PC-3 (cell line): Measurements from ENCODE around the gene NOP10. TPM values are rescaled to one million over a fixed set of nuclear protein-coding genes. Genes with fewer than 3 reads are reported as not detected.
"Not testable (repeated sequence)": the region's sequence is repeated elsewhere in the genome, so short reads cannot be mapped to it uniquely, and the experiment has no call there.

Experiments
- ATAC-seq: fragments of 200-7000 bp; cut with Tn5 transposase; 2 replicates; pipeline ENCODE4 v1.9.1; 2020; ENCODE audit warnings: mild to moderate bottlenecking, moderate library complexity
- BruUV-seq: library from RNA; stranded (reverse); fragments of 400-500 nt; replicated peaks from 2 replicates; lab custom pipeline; 2021; lab: Mats Ljungman, UMichigan
- CTCF ChIA-PET: fragments of 300-600 bp; sonication (Branson Sonifier 250); formaldehyde crosslinking; loops from one replicate; lab custom pipeline; 2022; ENCODE audit warnings: antibody characterized with exemption; lab: Charles Lee
- POLR2A ChIA-PET: fragments of 300-600 bp; sonication (Branson Sonifier 250); formaldehyde crosslinking; loops from one replicate; lab custom pipeline; 2022; ENCODE audit warnings: antibody characterized with exemption; ENCODE audit not compliant: unreplicated experiment; lab: Charles Lee
- DNase-seq: peaks from one replicate; pipeline ENCODE4 v3.0.0-alpha.2; 2015
- H2AFZ ChIP-seq: fragments of 300-600 bp; sonication (generic); 2 replicates; pipeline ENCODE4 v1.6.0; 2016; ENCODE audit warnings: antibody characterized with exemption, low read length
- H3F3A ChIP-seq: fragments of 300-600 bp; sonication (generic); one replicate; pipeline ENCODE4 v1.6.0; 2017; ENCODE audit warnings: antibody characterized with exemption, low read length, control low read depth, mild to moderate bottlenecking; ENCODE audit not compliant: unreplicated experiment
- H3K27ac ChIP-seq: fragments of 300-600 bp; sonication (generic); 2 replicates; pipeline ENCODE4 v1.5.1; 2016; ENCODE audit warnings: mild to moderate bottlenecking, low read length
- H3K27me3 ChIP-seq: fragments of 300-600 bp; sonication (generic); 2 replicates; pipeline ENCODE4 v1.6.1; 2016; ENCODE audit warnings: low read length, mixed read lengths
- H3K36me3 ChIP-seq: fragments of 300-600 bp; sonication (generic); 2 replicates; pipeline ENCODE4 v1.6.1; 2016; ENCODE audit warnings: low read depth, mixed run types, low read length, mixed read lengths
- H3K4me1 ChIP-seq: fragments of 300-600 bp; sonication (generic); 2 replicates; pipeline ENCODE4 v1.5.1; 2016; ENCODE audit warnings: low read length; ENCODE audit not compliant: insufficient read depth
- H3K4me2 ChIP-seq: fragments of 300-600 bp; sonication (generic); 2 replicates; pipeline ENCODE4 v1.6.0; 2016; ENCODE audit warnings: low read length
- H3K4me3 ChIP-seq: fragments of 300-600 bp; sonication (generic); 2 replicates; pipeline ENCODE4 v1.5.1; 2016; ENCODE audit warnings: mild to moderate bottlenecking, low read length, mixed read lengths
- H3K79me2 ChIP-seq: fragments of 300-600 bp; sonication (generic); 2 replicates; pipeline ENCODE4 v1.6.1; 2017; ENCODE audit warnings: low read length, mixed read lengths
- H3K9ac ChIP-seq: fragments of 300-600 bp; sonication (generic); 2 replicates; pipeline ENCODE4 v1.6.0; 2016; ENCODE audit warnings: mild to moderate bottlenecking, low read length
- H3K9me2 ChIP-seq: fragments of 300-600 bp; sonication (generic); replicated peaks from 2 replicates; pipeline ENCODE4 v1.6.1; 2016; ENCODE audit warnings: mixed run types, low read length, mixed read lengths
- H3K9me3 ChIP-seq: fragments of 300-600 bp; sonication (generic); 2 replicates; pipeline ENCODE4 v1.6.1; 2016; ENCODE audit warnings: low read length, mixed read lengths
- H4K20me1 ChIP-seq: fragments of 300-600 bp; sonication (generic); 2 replicates; pipeline ENCODE4 v1.6.1; 2016; ENCODE audit warnings: low read length, mixed read lengths
- CTCF ChIP-seq: fragments of 300-600 bp; sonication (generic); conservative IDR thresholded peaks from 2 replicates; pipeline ENCODE4 v1.5.1; 2017; ENCODE audit warnings: antibody characterized with exemption, low read depth, mild to moderate bottlenecking, low read length
- EZH2 ChIP-seq: fragments of 300-600 bp; sonication (generic); IDR thresholded peaks from one replicate; pipeline ENCODE4 v1.6.1; 2017; ENCODE audit warnings: antibody characterized with exemption, mild to moderate bottlenecking, low read length; ENCODE audit not compliant: unreplicated experiment
- EZH2phosphoT487 ChIP-seq: fragments of 300-600 bp; sonication (generic); IDR thresholded peaks from 2 replicates; pipeline ENCODE4 v1.6.1; 2018; ENCODE audit warnings: mild to moderate bottlenecking, antibody characterized with exemption, low read length, borderline replicate concordance
- intact Hi-C: fragments of 100-400 bp; cut with micrococcal nuclease; formaldehyde crosslinking; loops from 2 replicates; pipeline ENCODE4 v1.9.0; 2023
- total RNA-seq: library from RNA; depleted of rRNA; stranded (reverse); fragments of >200 nt; gene quantifications from 2 replicates; pipeline ENCODE4 v1.2.3, GENCODE V29; 2014

Gene NOP10
- total RNA-seq, 1 experiment from 2014 or later: 323 TPM

GRCh38 chr15:34353627-34354026, 10.7 kb upstream of the NOP10 start:
- DNase-seq (no peak), ATAC-seq (no peak)
- Histone ChIP-seq H3K27ac (no peak overlapping the region), H3K9me3 (no peaks in the 10 kb centered on the region), H4K20me1 (no peaks in the 10 kb centered on the region), H2AFZ (no peak overlapping the region), H3K4me1 (no peaks in the 10 kb centered on the region), H3K9ac (no peak overlapping the region), H3K36me3 (peaks cover 10% of the 10 kb centered on the region; the same call in 1 of the 2 replicates), H3K4me3 (no peak overlapping the region), H3K27me3 (no peaks in the 10 kb centered on the region), H3K79me2 (no peaks in the 10 kb centered on the region), H3K9me2 (no peaks in the 10 kb centered on the region), H3F3A (no peaks in the 10 kb centered on the region), H3K4me2 (no peak overlapping the region)
- ChIA-PET POLR2A (no interaction called here), CTCF (no interaction called here)
- no TSS peak for BruUV-seq
- TF ChIP-seq CTCF (no peak), EZH2 (no peak), EZH2phosphoT487 (no peak)
- intact Hi-C loops: no loop called here

GRCh38 chr15:34352996-34353395, 10.1 kb upstream of the NOP10 start:
- H3K9me2 ChIP-seq, H3F3A ChIP-seq, H3K4me1 ChIP-seq, H3K27ac ChIP-seq, POLR2A ChIA-PET, H3K9ac ChIP-seq, H4K20me1 ChIP-seq, H3K27me3 ChIP-seq, ATAC-seq, DNase-seq, H2AFZ ChIP-seq, H3K79me2 ChIP-seq, CTCF ChIA-PET, H3K4me2 ChIP-seq, H3K9me3 ChIP-seq, intact Hi-C loops, H3K36me3 ChIP-seq, H3K4me3 ChIP-seq, BruUV-seq: not testable (repeated sequence)

GRCh38 chr15:34349769-34350168, 6.8 kb upstream of the NOP10 start:
- Histone ChIP-seq H3K9me3 (no peaks in the 10 kb centered on the region), H3K36me3 (no peaks in the 10 kb centered on the region), H3K4me3 (no peak overlapping the region), H3K27me3 (no peaks in the 10 kb centered on the region), H3K9ac (no peak overlapping the region), H3F3A (no peaks in the 10 kb centered on the region), H2AFZ (no peak overlapping the region), H3K9me2 (no peaks in the 10 kb centered on the region), H3K4me1 (no peaks in the 10 kb centered on the region), H3K79me2 (no peaks in the 10 kb centered on the region), H4K20me1 (no peaks in the 10 kb centered on the region), H3K4me2 (no peak overlapping the region), H3K27ac (no peak overlapping the region)
- CTCF ChIA-PET: no interaction called here
- TF ChIP-seq EZH2 (no peak), EZH2phosphoT487 (no peak), CTCF (no peak)
- DNase-seq (no peak), ATAC-seq (no peak)
- intact Hi-C loops: no loop called here
- POLR2A ChIA-PET: no interaction called here
- no TSS peak for BruUV-seq
